ENCODE data around the gene ATP9A.

GRCh38 chr20:51600016-51600420, 168.2 kb downstream of the ATP9A start:
- no peak for TF ChIP-seq CTCF (IDR thresholded peaks at IDR 0.05; ENCODE audit: poor library complexity, severe bottlenecking)
- TF ChIP-seq REST (IDR thresholded peaks at IDR 0.05; ENCODE audit: borderline replicate concordance) = no peak
- TF ChIP-seq EP300 (conservative IDR thresholded peaks at IDR 0.05; ENCODE audit: poor library complexity, severe bottlenecking) = no peak
- no peak for TF ChIP-seq EZH2 (IDR thresholded peaks at IDR 0.05; ENCODE audit: borderline replicate concordance, insufficient read depth, low read length, poor library complexity, severe bottlenecking)
- TF ChIP-seq RAD21 (conservative IDR thresholded peaks at IDR 0.05) = no peak
- TF ChIP-seq MXI1 (conservative IDR thresholded peaks at IDR 0.05; ENCODE audit: poor library complexity, severe bottlenecking) = no peak

Measured in neural cell (in vitro differentiated cells).